ENCODE measurements around the gene TESK2.

The TESK2 gene

DNA sequence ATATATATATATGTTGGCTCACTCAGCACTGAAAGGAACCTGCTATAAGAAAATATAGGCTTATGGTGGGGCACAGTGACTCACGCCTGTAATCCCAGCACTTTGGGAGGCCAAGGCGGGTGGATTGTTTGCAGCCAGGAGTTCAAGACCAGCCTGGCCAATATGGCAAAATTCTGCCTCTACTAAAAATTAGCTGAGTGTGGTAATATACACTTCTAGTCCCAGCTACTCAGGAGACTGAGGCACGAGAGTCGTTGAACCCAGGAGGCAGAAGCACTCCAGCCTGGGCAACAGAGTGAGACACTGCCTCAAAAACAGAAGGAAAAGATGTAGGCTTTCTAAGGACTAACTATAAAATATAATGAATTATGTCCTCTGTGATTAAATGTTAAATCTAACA is 136.1 kb downstream of the TESK2 start:
- Histone ChIP-seq H3K27me3 (ENCODE audit: control insufficient read depth in 3 of 3, insufficient read depth in 3 of 3, low read depth in 1 of 3, low read length in 3 of 3) (peaks cover 0 to 19% (median 0%) of the 10 kb centered on the region in 3 experiments), H3K9me3 (replicated peaks in 1 of 2; ENCODE audit: control insufficient read depth in 2 of 2, insufficient read depth in 1 of 2, low read depth in 1 of 2, low read length in 2 of 2) (no peaks in the 10 kb centered on the region), H3K4me2 (ENCODE audit: insufficient read depth, low read length, poor library complexity, severe bottlenecking) (no peak overlapping the region), H3K4me3 (ENCODE audit: low read length in 2 of 2) (no peak overlapping the region), H4K8ac (ENCODE audit: low read depth, low read length) (no peak overlapping the region), H3K14ac (ENCODE audit: low read length) (no peak overlapping the region), H4K91ac (ENCODE audit: low read depth, low read length, poor library complexity) (no peak overlapping the region), H2BK120ac (ENCODE audit: low read depth, low read length) (no peak overlapping the region), H3K4me1 (ENCODE audit: control insufficient read depth in 2 of 2, insufficient read depth in 1 of 2, low read depth in 1 of 2, low read length in 2 of 2) (no peaks in the 10 kb centered on the region), H2AK5ac (ENCODE audit: low read depth, low read length) (no peak overlapping the region), H3K9ac (ENCODE audit: low read depth, low read length, poor library complexity) (no peak overlapping the region), H2AFZ (ENCODE audit: low read length) (no peak overlapping the region), H2BK12ac (ENCODE audit: low read length) (no peak overlapping the region), H3K79me1 (ENCODE audit: low read depth, low read length) (no peaks in the 10 kb centered on the region), H3K18ac (ENCODE audit: low read length) (no peak overlapping the region), H2BK5ac (ENCODE audit: low read length) (no peak overlapping the region), H3K36me3 (replicated peaks in 1 of 2; ENCODE audit: control insufficient read depth in 2 of 2, insufficient read depth in 2 of 2, low read length in 2 of 2) (no peaks in the 10 kb centered on the region), H3K23ac (ENCODE audit: low read depth, low read length, poor library complexity) (no peak overlapping the region), H3K27ac (replicated peaks; ENCODE audit: low read length) (no peak overlapping the region), H2BK15ac (ENCODE audit: low read length) (no peak overlapping the region), H3K4ac (ENCODE audit: low read length) (no peak overlapping the region)
- DNase-seq (ENCODE audit: low spot score), result no peak
- WGBS, 2 donors (ENCODE audit: extremely low coverage in 2 of 2, insufficient read length in 2 of 2, insufficient replicate concordance in 1 of 2), result no CpG with 5 or more reads among the region's 4 CpGs

DNA sequence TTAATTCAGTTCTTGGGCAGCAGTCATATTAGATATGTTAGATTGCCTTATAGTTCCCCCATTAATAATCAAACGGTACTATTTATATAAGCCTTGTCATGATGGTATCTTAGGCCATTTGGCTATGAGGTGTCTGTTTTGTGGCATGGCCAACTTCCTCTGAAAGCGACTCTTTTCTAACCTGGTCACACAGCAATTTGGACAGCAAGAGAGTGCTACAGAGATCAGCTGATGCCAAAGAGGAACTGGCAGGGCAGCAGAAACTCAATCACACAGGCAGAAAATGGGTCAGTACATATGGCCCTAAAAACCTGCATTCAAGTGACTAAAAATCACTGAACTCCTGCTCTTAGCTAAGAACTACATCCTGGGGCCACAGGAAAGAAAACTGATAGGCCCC is 137.3 kb downstream of the TESK2 start:
- Histone ChIP-seq H2AK5ac (ENCODE audit: low read depth, low read length) (no peak overlapping the region), H3K4me2 (ENCODE audit: insufficient read depth, low read length, poor library complexity, severe bottlenecking) (no peak overlapping the region), H3K14ac (ENCODE audit: low read length) (no peak overlapping the region), H3K23ac (ENCODE audit: low read depth, low read length, poor library complexity) (no peak overlapping the region), H3K4me1 (ENCODE audit: control insufficient read depth in 2 of 2, insufficient read depth in 1 of 2, low read depth in 1 of 2, low read length in 2 of 2) (no peaks in the 10 kb centered on the region), H3K9ac (ENCODE audit: low read depth, low read length, poor library complexity) (no peak overlapping the region), H3K4ac (ENCODE audit: low read length) (no peak overlapping the region), H3K36me3 (replicated peaks in 1 of 2; ENCODE audit: control insufficient read depth in 2 of 2, insufficient read depth in 2 of 2, low read length in 2 of 2) (no peaks in the 10 kb centered on the region), H3K27me3 (ENCODE audit: control insufficient read depth in 3 of 3, insufficient read depth in 3 of 3, low read depth in 1 of 3, low read length in 3 of 3) (peaks cover 0 to 19% (median 0%) of the 10 kb centered on the region in 3 experiments), H2BK12ac (ENCODE audit: low read length) (no peak overlapping the region), H2AFZ (ENCODE audit: low read length) (no peak overlapping the region), H4K91ac (ENCODE audit: low read depth, low read length, poor library complexity) (no peak overlapping the region), H3K79me1 (ENCODE audit: low read depth, low read length) (no peaks in the 10 kb centered on the region), H2BK15ac (ENCODE audit: low read length) (no peak overlapping the region), H3K18ac (ENCODE audit: low read length) (no peak overlapping the region), H3K27ac (replicated peaks; ENCODE audit: low read length) (no peak overlapping the region), H2BK120ac (ENCODE audit: low read depth, low read length) (no peak overlapping the region), H2BK5ac (ENCODE audit: low read length) (no peak overlapping the region), H3K9me3 (replicated peaks in 1 of 2; ENCODE audit: control insufficient read depth in 2 of 2, insufficient read depth in 1 of 2, low read depth in 1 of 2, low read length in 2 of 2) (no peaks in the 10 kb centered on the region), H4K8ac (ENCODE audit: low read depth, low read length) (no peak overlapping the region), H3K4me3 (ENCODE audit: low read length in 2 of 2) (no peak overlapping the region)
- DNase-seq (ENCODE audit: low spot score), result no peak
- WGBS, 2 donors (ENCODE audit: extremely low coverage in 2 of 2, insufficient read length in 2 of 2, insufficient replicate concordance in 1 of 2), result no CpG with 5 or more reads among the region's 2 CpGs

DNA sequence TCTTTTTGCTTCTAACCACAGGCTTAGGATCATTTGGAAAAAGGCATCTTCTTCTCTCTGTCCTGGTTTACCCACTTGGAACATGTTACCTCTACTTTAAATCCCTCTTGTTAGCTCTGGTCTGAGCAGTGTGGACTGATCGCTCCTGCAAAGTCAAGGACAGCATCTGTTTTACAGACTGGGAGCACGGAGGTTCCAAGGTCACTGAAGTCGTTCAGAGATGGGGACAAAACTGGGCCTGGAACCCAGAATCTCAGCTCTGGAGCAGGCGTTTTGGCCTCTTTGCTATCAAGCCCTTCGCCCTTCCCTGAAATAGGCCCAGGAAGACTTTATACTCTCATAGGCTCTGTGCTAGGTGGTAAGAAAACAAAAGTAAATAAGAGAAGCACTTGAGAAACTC is 139.5 kb downstream of the TESK2 start:
- H3K9ac ChIP-seq (ENCODE audit: low read depth, low read length, poor library complexity), result no peak overlapping the region
- H3K14ac ChIP-seq (ENCODE audit: low read length), result no peak overlapping the region
- H3K4me3 ChIP-seq (ENCODE audit: low read length in 2 of 2), result no peak overlapping the region
- H3K4ac ChIP-seq (ENCODE audit: low read length), result no peak overlapping the region
- no peak overlapping the region for H4K8ac ChIP-seq (ENCODE audit: low read depth, low read length)
- peaks cover 0 to 19% (median 0%) of the 10 kb centered on the region in 3 experiments for H3K27me3 ChIP-seq (ENCODE audit: control insufficient read depth in 3 of 3, insufficient read depth in 3 of 3, low read depth in 1 of 3, low read length in 3 of 3)
- H3K9me3 ChIP-seq (replicated peaks in 1 of 2; ENCODE audit: control insufficient read depth in 2 of 2, insufficient read depth in 1 of 2, low read depth in 1 of 2, low read length in 2 of 2), result no peaks in the 10 kb centered on the region
- no peak overlapping the region for H2BK15ac ChIP-seq (ENCODE audit: low read length)
- H2BK120ac ChIP-seq (ENCODE audit: low read depth, low read length), result no peak overlapping the region
- no peak for DNase-seq (ENCODE audit: low spot score)
- H3K23ac ChIP-seq (ENCODE audit: low read depth, low read length, poor library complexity), result no peak overlapping the region
- H3K36me3 ChIP-seq (replicated peaks in 1 of 2; ENCODE audit: control insufficient read depth in 2 of 2, insufficient read depth in 2 of 2, low read length in 2 of 2), result no peaks in the 10 kb centered on the region
- H2BK12ac ChIP-seq (ENCODE audit: low read length), result no peak overlapping the region
- no peak overlapping the region for H2AK5ac ChIP-seq (ENCODE audit: low read depth, low read length)
- WGBS, 2 donors (ENCODE audit: extremely low coverage in 2 of 2, insufficient read length in 2 of 2, insufficient replicate concordance in 1 of 2), result no CpG with 5 or more reads among the region's 5 CpGs
- no peak overlapping the region for H4K91ac ChIP-seq (ENCODE audit: low read depth, low read length, poor library complexity)
- no peak overlapping the region for H3K4me2 ChIP-seq (ENCODE audit: insufficient read depth, low read length, poor library complexity, severe bottlenecking)
- no peaks in the 10 kb centered on the region for H3K79me1 ChIP-seq (ENCODE audit: low read depth, low read length)
- peaks cover 0 to 3% of the 10 kb centered on the region in 2 donors for H3K4me1 ChIP-seq (ENCODE audit: control insufficient read depth in 2 of 2, insufficient read depth in 1 of 2, low read depth in 1 of 2, low read length in 2 of 2)
- no peak overlapping the region for H2AFZ ChIP-seq (ENCODE audit: low read length)
- no peak overlapping the region for H3K27ac ChIP-seq (replicated peaks; ENCODE audit: low read length)
- no peak overlapping the region for H3K18ac ChIP-seq (ENCODE audit: low read length)
- no peak overlapping the region for H2BK5ac ChIP-seq (ENCODE audit: low read length)

DNA sequence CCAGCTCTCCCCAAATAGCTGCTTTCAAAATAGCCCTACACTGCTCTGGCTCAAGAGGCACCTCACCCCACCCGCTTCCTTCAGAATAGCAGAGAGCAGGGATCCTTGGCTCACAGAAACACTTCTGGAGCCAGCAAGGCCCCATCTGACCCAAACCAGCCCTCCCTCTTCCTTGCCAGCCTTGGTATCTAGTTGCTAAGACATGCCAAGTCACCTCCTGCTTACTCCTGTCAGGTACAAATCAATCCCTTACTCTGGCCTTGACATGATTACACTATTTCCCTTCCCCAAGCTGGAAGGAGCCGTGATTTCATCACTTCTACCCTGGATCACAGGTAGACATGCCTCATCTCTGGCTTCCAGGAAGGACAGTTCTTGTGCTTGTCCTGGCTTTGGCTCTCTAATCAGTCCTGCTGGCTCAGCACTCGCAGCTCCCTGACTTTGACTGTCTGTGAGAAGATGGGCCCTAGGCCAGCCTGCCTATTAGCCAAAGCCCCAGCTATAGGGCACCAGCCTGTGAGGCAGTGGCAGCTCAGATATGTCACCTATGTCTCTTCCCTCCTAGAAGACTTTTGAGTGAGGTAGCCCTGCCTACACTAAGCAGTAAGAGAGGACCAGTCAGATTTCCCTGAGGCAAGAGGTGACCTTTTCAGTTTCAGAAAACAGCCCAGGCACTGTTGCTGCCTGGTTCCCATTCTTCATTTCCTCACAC is 141.8 kb downstream of the TESK2 start:
- H4K8ac ChIP-seq (ENCODE audit: low read depth, low read length), result no peak overlapping the region
- H2AK5ac ChIP-seq (ENCODE audit: low read depth, low read length), result no peak overlapping the region
- no peak overlapping the region for H3K23ac ChIP-seq (ENCODE audit: low read depth, low read length, poor library complexity)
- H2BK15ac ChIP-seq (ENCODE audit: low read length), result no peak overlapping the region
- no CpG with 5 or more reads among the region's 3 CpGs for WGBS, 2 donors (ENCODE audit: extremely low coverage in 2 of 2, insufficient read length in 2 of 2, insufficient replicate concordance in 1 of 2)
- H2BK120ac ChIP-seq (ENCODE audit: low read depth, low read length), result no peak overlapping the region
- peaks cover 5 to 13% of the 10 kb centered on the region in 2 donors for H3K36me3 ChIP-seq (replicated peaks in 1 of 2; ENCODE audit: control insufficient read depth in 2 of 2, insufficient read depth in 2 of 2, low read length in 2 of 2)
- no peak overlapping the region for H3K4me2 ChIP-seq (ENCODE audit: insufficient read depth, low read length, poor library complexity, severe bottlenecking)
- H3K9me3 ChIP-seq (replicated peaks in 1 of 2; ENCODE audit: control insufficient read depth in 2 of 2, insufficient read depth in 1 of 2, low read depth in 1 of 2, low read length in 2 of 2), result no peaks in the 10 kb centered on the region
- H3K27ac ChIP-seq (replicated peaks; ENCODE audit: low read length), result no peak overlapping the region
- DNase-seq (ENCODE audit: low spot score), result no peak
- no peak overlapping the region for H3K4me3 ChIP-seq (ENCODE audit: low read length in 2 of 2)
- H3K18ac ChIP-seq (ENCODE audit: low read length), result no peak overlapping the region
- H3K9ac ChIP-seq (ENCODE audit: low read depth, low read length, poor library complexity), result no peak overlapping the region
- no peak overlapping the region for H2AFZ ChIP-seq (ENCODE audit: low read length)
- no peak overlapping the region for H4K91ac ChIP-seq (ENCODE audit: low read depth, low read length, poor library complexity)
- peaks cover 0 to 19% (median 0%) of the 10 kb centered on the region in 3 experiments for H3K27me3 ChIP-seq (ENCODE audit: control insufficient read depth in 3 of 3, insufficient read depth in 3 of 3, low read depth in 1 of 3, low read length in 3 of 3)
- H3K79me1 ChIP-seq (ENCODE audit: low read depth, low read length), result no peaks in the 10 kb centered on the region
- H3K4ac ChIP-seq (ENCODE audit: low read length), result no peak overlapping the region
- H2BK12ac ChIP-seq (ENCODE audit: low read length), result no peak overlapping the region
- no peak overlapping the region for H3K14ac ChIP-seq (ENCODE audit: low read length)
- peaks cover 0 to 5% of the 10 kb centered on the region in 2 donors for H3K4me1 ChIP-seq (ENCODE audit: control insufficient read depth in 2 of 2, insufficient read depth in 1 of 2, low read depth in 1 of 2, low read length in 2 of 2)
- H2BK5ac ChIP-seq (ENCODE audit: low read length), result no peak overlapping the region

Data from neuronal stem cell (in vitro differentiated cells).